WTC11 (cell line): ENCODE results near the gene SYS1. TPM values are rescaled to one million over a fixed set of nuclear protein-coding genes. Genes with fewer than 3 reads are reported as not detected.

Source experiments
- ATAC-seq: fragments of 200-7000 bp; cut with Tn5 transposase; 2 replicates; pipeline ENCODE4 v1.10.0; 2021; ENCODE audit warnings: mild to moderate bottlenecking, moderate library complexity
- CTCF ChIA-PET: fragments of 300-600 bp; sonication (Branson Sonifier 250); formaldehyde crosslinking; loops from one replicate; lab custom pipeline; 2021; ENCODE audit warnings: antibody characterized with exemption; lab: Charles Lee
- POLR2A ChIA-PET: fragments of 350-600 bp; sonication (Branson Sonifier 250); formaldehyde crosslinking; loops from one replicate; lab custom pipeline; 2021; ENCODE audit warnings: antibody characterized with exemption; lab: Charles Lee
- DNase-seq: peaks from one replicate; pipeline ENCODE4 v3.0.0; 2021; ENCODE audit warnings: low spot score
- H3K27ac Mint-ChIP-seq: 2 replicates; pipeline ENCODE4 v1.8.0; 2021; ENCODE audit warnings: mixed read lengths
- H3K27me3 Mint-ChIP-seq: 2 replicates; pipeline ENCODE4 v1.8.0; 2021; ENCODE audit warnings: low read depth, mild to moderate bottlenecking, moderate library complexity, mixed read lengths
- H3K36me3 Mint-ChIP-seq: 2 replicates; pipeline ENCODE4 v1.8.0; 2021; ENCODE audit warnings: mixed read lengths
- H3K4me1 Mint-ChIP-seq: 2 replicates; pipeline ENCODE4 v1.8.0; 2022; ENCODE audit warnings: mixed read lengths
- H3K4me3 Mint-ChIP-seq: 2 replicates; pipeline ENCODE4 v1.8.0; 2021; ENCODE audit warnings: mild to moderate bottlenecking, moderate library complexity, mixed read lengths
- H3K9me3 Mint-ChIP-seq: 2 replicates; pipeline ENCODE4 v1.8.0; 2021; ENCODE audit warnings: mixed read lengths
- AR ChIP-seq: fragments of 250-450 bp; sonication (Bioruptor Pico); IDR thresholded peaks from 2 replicates; pipeline ENCODE4 v1.9.0; 2021; ENCODE audit warnings: mild to moderate bottlenecking
- ATF6 ChIP-seq: sonication (generic); formaldehyde crosslinking; IDR thresholded peaks from 2 replicates; pipeline ENCODE4 v1.8.1; 2023; ENCODE audit warnings: mild to moderate bottlenecking, missing genetic modification reagents
- CDX4 ChIP-seq: fragments of 250-450 bp; sonication (Bioruptor Pico); IDR thresholded peaks from 2 replicates; pipeline ENCODE4 v1.9.0; 2021; ENCODE audit warnings: moderate library complexity, mild to moderate bottlenecking, inconsistent platforms, borderline replicate concordance
- CREB1 ChIP-seq: sonication (generic); formaldehyde crosslinking; IDR thresholded peaks from 2 replicates; pipeline ENCODE4 v1.8.0; 2023; ENCODE audit warnings: mild to moderate bottlenecking, missing genetic modification reagents
- ERG ChIP-seq: fragments of 250-450 bp; sonication (Bioruptor Pico); IDR thresholded peaks from 2 replicates; pipeline ENCODE4 v1.8.0; 2021; ENCODE audit warnings: mild to moderate bottlenecking
- FOXP1 ChIP-seq: sonication (generic); formaldehyde crosslinking; IDR thresholded peaks from 2 replicates; pipeline ENCODE4 v1.8.0; 2022; ENCODE audit warnings: missing genetic modification reagents, mild to moderate bottlenecking, moderate library complexity, borderline replicate concordance
- IRF2 ChIP-seq: sonication (generic); formaldehyde crosslinking; IDR thresholded peaks from 2 replicates; pipeline ENCODE4 v1.8.0; 2022; ENCODE audit warnings: low read depth, missing genetic modification reagents, borderline replicate concordance
- JAZF1 ChIP-seq: fragments of 250-450 bp; sonication (Bioruptor Pico); IDR thresholded peaks from 2 replicates; pipeline ENCODE4 v1.9.0; 2021; ENCODE audit warnings: moderate library complexity, mild to moderate bottlenecking, inconsistent platforms
- JUN ChIP-seq: sonication (generic); formaldehyde crosslinking; IDR thresholded peaks from 2 replicates; pipeline ENCODE4 v1.8.0; 2023; ENCODE audit warnings: mild to moderate bottlenecking, missing genetic modification reagents
- PREB ChIP-seq: sonication (generic); formaldehyde crosslinking; IDR thresholded peaks from 2 replicates; pipeline ENCODE4 v1.8.1; 2022; ENCODE audit warnings: mild to moderate bottlenecking, missing genetic modification reagents, moderate library complexity, borderline replicate concordance
- SMAD4 ChIP-seq: sonication (generic); formaldehyde crosslinking; IDR thresholded peaks from 2 replicates; pipeline ENCODE4 v1.8.0; 2022; ENCODE audit warnings: mild to moderate bottlenecking, missing genetic modification reagents
- USF1 ChIP-seq: sonication (generic); formaldehyde crosslinking; IDR thresholded peaks from 2 replicates; pipeline ENCODE4 v1.8.0; 2022; ENCODE audit warnings: mild to moderate bottlenecking, missing genetic modification reagents
- USF2 ChIP-seq: sonication (generic); formaldehyde crosslinking; IDR thresholded peaks from 2 replicates; pipeline ENCODE4 v1.8.1; 2023; ENCODE audit warnings: mild to moderate bottlenecking, missing genetic modification reagents, moderate library complexity
- ZNF425 ChIP-seq: fragments of 250-450 bp; sonication (Bioruptor Pico); conservative IDR thresholded peaks from 2 replicates; pipeline ENCODE4 v1.9.0; 2021; ENCODE audit warnings: mild to moderate bottlenecking
- ZNF671 ChIP-seq: fragments of 250-450 bp; sonication (Bioruptor Pico); IDR thresholded peaks from 2 replicates; pipeline ENCODE4 v1.8.0; 2021; ENCODE audit warnings: mild to moderate bottlenecking
- total RNA-seq: library from RNA; stranded (reverse); gene quantifications from 3 replicates; pipeline ENCODE4 v1.2.3, GENCODE V29; 2021

The SYS1 gene
- total RNA-seq, 1 experiment from 2014 or later, result 16.4 TPM

- TF ChIP-seq FOXP1 (CRISPR knock-in tag) (no peak), JAZF1 (CRISPR knock-in tag) (no peak), ZNF671 (no peak), AR (CRISPR knock-in tag) (no peak), USF2 (CRISPR knock-in tag) (no peak)
Observed at GRCh38 chr20:45353746-45354145, 9.2 kb upstream of the SYS1 start (continued).

GRCh38 chr20:45354423-45355208 lies 8.3 kb upstream of the SYS1 start:
- no peaks in the 10 kb centered on the region for H3K36me3 Mint-ChIP-seq
- H3K27ac Mint-ChIP-seq, result no peak overlapping the region
- no peak for TF ChIP-seq PREB (CRISPR knock-in tag)
- TF ChIP-seq JUN, result no peak
- TF ChIP-seq, all 79 proteins: peak for 0
- Mint-ChIP-seq H3K4me1 (peaks cover 31% of the 10 kb centered on the region), H3K9me3 (no peaks in the 10 kb centered on the region), H3K4me3 (no peak overlapping the region), H3K27me3 (no peaks in the 10 kb centered on the region)
- DNase-seq (no peak), ATAC-seq (no peak)
- CTCF ChIA-PET, result interaction anchor here (1.5 to 2.6 kb wide), 5 partner anchors 8 to 82 kb away, joined by 5 to 12 read pairs (median 6); partner anchors contain the start of gene SYS1
- POLR2A ChIA-PET, result interaction anchor here (1.0 kb wide), 1 partner anchor 82 kb away, joined by 3 read pairs; no protein-coding TSS in a partner anchor

GRCh38 chr20:45355209-45356084 lies 7.5 kb upstream of the SYS1 start:
- Mint-ChIP-seq H3K4me1 (peaks cover 31% of the 10 kb centered on the region), H3K27ac (no peak overlapping the region), H3K4me3 (no peak overlapping the region), H3K27me3 (no peaks in the 10 kb centered on the region), H3K36me3 (no peaks in the 10 kb centered on the region), H3K9me3 (no peaks in the 10 kb centered on the region)
- ATAC-seq (no peak), DNase-seq (no peak)
- CTCF ChIA-PET, result no interaction called here
- POLR2A ChIA-PET, result no interaction called here
- TF ChIP-seq SMAD4, result no peak
- no peak for TF ChIP-seq CDX4
- no peak for TF ChIP-seq USF1 (CRISPR knock-in tag)
- TF ChIP-seq IRF2 (CRISPR knock-in tag), result no peak
- TF ChIP-seq ZNF425 (CRISPR knock-in tag), result no peak
- TF ChIP-seq ERG (CRISPR knock-in tag), result no peak
- no peak for TF ChIP-seq ATF6 (CRISPR knock-in tag)
- TF ChIP-seq CREB1 (CRISPR knock-in tag), result no peak
